Stimulated activated CD8-positive, alpha-beta memory T cell treated with anti-CD3 and anti-CD28 coated beads, Interleukin-2, amount 100 ng/mL, for 1 hour (primary cell): Measurements from ENCODE around the gene ZNF655.
A peak's percentile ranks its signal among the peaks of the same experiment; 100 is the strongest.
"Not testable (repeated sequence)": the region's sequence is repeated elsewhere in the genome, so short reads cannot be mapped to it uniquely, and the experiment has no call there.

Experiments used
- DNase-seq, 2 donors: peaks; one replicate each; pipeline ENCODE4 v3.0.0-alpha.2; 2020; ENCODE audit warnings: low read depth in 2 of 2

The ZNF655 gene, protein sequence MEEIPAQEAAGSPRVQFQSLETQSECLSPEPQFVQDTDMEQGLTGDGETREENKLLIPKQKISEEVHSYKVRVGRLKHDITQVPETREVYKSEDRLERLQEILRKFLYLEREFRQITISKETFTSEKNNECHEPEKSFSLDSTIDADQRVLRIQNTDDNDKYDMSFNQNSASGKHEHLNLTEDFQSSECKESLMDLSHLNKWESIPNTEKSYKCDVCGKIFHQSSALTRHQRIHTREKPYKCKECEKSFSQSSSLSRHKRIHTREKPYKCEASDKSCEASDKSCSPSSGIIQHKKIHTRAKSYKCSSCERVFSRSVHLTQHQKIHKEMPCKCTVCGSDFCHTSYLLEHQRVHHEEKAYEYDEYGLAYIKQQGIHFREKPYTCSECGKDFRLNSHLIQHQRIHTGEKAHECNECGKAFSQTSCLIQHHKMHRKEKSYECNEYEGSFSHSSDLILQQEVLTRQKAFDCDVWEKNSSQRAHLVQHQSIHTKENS

DNA sequence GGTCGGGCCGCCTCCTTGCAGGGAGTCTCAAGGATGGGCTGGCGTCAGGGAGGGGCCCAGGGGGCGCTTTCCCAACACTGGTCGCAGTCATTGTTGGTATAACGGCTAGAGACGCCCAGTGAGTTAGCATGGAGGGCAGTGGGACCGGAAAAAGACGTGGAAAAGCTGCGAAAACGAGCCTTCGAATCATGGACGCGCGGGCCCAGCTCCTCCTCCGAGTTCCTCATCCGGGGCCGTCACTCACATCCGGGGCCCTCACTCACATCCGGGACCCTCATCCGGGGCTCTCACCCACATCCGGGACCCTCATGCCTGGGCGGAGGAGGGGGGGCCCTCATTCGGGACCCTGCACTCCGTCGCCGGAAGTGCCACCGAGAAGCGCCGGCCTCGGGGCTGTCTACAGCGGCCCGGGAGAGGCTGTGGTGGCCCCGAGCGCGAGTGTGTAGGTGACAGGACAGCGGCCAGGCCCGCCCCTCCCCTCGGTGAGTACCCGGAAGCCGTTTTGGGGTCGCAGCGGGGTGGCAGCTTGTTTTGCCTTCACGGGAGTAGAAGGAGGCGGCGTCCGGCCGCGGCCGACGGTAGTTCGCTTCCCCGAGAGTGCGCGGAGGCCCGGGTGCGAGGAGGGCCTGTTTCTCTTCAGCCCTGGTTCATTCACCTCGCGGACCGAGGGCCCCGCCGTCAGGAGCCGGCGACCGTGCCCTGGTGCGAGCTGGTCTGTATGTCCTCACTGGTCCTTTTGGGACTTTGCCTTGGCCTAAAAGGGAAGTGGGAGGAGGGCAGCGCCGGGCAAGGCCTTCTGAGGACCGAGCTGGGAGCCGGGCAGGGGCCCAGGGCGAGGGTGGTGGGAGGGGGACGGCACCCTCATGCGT lies at the start of gene ZNF655:
ZNF655 (plus strand) TSS at position 337 of the 869 bp plus-strand sequence. CDS start 1,918 bp downstream, outside the sequence.
- DNase-seq: peak; percentile 83 to 89

DNA sequence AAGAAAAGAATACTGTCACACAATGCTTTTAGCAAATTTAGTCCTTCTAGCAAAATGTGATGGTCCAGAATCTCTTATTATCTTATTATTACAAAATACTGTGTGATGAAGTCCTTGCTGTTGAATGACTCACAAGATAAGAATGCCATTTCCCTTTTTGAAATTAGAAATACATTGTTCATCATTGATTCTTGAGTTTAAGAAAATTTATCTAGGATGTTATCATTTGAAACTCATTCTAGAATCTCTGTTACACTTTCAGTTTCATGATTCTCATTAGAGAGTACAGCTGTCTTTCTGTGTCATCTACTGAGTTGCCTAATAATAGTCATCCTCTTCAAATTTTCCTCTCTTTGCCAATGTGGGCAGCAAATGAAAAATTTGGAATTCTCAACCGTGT lies 44.4 kb upstream of the ZNF655 start:
- no peak for DNase-seq

DNA sequence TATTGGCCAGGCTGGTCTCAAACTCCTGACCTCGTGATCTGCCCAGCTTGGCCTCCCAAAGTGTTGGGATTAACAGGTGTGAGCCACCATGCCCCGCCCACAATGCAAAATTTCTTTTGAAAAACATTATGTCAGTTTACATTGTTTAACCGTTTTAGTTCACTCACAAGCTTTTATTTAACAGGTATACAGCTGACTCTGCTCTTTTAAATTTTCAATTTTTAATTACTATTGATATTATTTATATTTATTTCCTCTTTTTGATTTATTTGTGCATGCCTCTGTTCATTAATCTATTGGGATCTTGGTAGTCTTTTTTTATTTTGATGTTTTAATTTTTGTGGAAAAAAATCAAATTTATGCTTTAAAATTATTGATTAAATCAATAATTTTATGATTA lies 37.0 kb upstream of the ZNF655 start:
- no peak for DNase-seq

- DNase-seq: no peak
Observed at GRCh38 chr7:99525713-99526440, 32.6 kb upstream of the ZNF655 start.

- DNase-seq: no peak
Observed at GRCh38 chr7:99531354-99531765, 27.1 kb upstream of the ZNF655 start.

- DNase-seq: no peak
Observed at GRCh38 chr7:99535667-99536066, 22.8 kb upstream of the ZNF655 start.

- no peak for DNase-seq
Observed at GRCh38 chr7:99539213-99539811, 19.1 kb upstream of the ZNF655 start.

- no peak for DNase-seq
Observed at GRCh38 chr7:99540542-99540941, 17.9 kb upstream of the ZNF655 start.

- DNase-seq: no peak
Observed at GRCh38 chr7:99541212-99541611, 17.2 kb upstream of the ZNF655 start.

DNA sequence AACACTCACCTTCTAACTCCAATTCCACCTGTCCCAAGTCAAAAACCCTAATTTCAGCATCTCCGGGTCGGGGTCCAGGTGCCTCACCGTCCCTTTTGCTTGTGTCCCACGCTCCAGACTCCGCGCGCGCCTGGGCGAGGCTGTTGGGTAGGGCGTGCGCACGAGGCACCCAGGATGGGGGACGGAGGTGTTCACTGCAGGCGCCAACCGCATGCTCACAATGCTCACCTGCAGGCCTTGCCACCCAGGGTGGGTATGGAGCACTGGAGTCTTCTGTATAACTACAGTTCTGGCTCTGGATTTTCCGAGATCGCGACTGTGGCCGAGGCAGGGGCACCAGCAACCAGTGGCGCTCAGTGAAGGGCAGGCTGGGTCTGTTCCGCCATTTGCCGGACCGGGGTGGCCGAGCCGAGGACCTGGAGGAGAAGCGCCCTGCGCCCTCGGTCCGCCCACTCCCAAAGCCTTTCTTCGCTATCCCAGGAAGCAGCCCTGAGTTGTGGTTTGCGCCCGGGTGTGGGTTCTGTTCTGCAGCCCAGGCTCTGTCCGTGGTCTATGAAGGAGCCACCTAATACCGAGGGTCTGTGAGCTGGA lies 15.3 kb upstream of the ZNF655 start:
- no peak for DNase-seq

- no peak for DNase-seq
Observed at GRCh38 chr7:99543916-99544315, 14.5 kb upstream of the ZNF655 start.

- DNase-seq: not testable (repeated sequence)
Observed at GRCh38 chr7:99545308-99545707, 13.1 kb upstream of the ZNF655 start.

DNA sequence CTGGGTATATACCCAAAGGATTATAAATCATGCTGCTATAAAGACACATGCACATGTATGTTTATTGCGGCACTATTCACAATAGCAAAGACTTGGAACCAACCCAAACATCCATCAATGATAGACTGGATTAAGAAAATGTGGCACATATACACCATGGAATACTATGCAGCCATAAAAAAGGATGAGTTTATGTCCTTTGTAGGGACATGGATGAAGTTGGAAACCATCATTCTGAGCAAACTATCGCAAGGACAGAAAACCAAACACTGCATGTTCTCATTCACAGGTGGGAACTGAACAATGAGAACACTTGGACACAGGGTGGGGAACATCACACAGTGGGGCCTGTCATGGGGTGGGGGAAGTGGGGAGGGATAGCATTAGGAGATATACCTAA lies 8.9 kb upstream of the ZNF655 start:
- not testable (repeated sequence) for DNase-seq

- no peak for DNase-seq
Observed at GRCh38 chr7:99551334-99551733, 7.1 kb upstream of the ZNF655 start.

DNA sequence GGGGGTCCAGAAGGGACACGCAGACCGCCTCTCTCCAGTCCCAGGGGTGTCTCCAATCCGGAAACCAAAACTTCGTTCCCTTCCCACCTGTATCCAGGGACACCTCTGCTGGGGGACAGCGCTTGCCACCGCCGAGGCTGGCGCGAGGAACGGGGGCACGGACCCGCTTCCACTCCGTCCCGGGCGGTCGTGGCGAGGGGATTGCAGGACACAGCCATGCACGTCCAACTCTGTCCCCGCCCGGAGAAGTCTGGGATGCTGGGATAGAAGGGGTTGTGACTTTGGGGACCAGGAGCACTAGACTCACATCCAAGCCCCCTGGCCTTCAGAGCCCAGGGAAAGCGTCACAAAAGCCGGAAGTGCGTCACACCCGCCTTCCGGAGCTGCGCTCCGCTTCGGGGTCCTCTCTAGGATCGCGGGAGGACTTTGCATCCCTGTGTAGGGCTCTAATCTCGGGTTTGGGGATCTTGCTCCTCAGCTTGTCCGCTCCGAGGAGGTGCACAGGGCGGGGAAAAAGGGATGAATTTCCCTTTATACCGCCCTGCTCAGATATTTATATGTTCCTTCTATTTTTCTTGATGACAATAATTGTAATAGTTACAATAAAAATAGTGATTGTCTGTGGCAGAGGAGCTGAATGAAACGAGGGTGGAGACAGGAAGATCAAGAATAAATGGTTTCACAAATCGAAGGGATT lies 6.5 kb upstream of the ZNF655 start, which contains the start of gene FAM200A:
FAM200A (minus strand) TSS at position 348 of the 697 bp plus-strand sequence. CDS start 3,707 bp downstream, outside the sequence.
- DNase-seq: peak; percentile 71 to 75

DNA sequence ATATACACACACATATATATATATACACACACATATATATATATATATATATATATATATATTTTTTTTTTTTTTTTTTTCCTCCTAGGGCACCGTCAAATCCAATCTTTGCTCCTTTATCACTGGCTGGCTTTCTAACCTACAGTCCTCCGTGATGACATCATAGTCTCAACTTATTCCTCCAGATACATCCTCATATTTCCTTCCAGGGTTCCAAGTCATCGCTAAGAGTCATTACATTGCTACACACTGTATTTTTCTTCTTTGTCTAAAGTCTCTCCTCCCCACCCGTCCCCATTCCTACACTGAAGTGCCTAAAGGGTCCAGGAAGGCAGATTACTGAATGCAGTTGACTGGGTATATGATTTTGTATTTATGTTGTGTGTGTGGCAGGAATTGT lies 5.4 kb upstream of the ZNF655 start:
- no peak for DNase-seq

DNA sequence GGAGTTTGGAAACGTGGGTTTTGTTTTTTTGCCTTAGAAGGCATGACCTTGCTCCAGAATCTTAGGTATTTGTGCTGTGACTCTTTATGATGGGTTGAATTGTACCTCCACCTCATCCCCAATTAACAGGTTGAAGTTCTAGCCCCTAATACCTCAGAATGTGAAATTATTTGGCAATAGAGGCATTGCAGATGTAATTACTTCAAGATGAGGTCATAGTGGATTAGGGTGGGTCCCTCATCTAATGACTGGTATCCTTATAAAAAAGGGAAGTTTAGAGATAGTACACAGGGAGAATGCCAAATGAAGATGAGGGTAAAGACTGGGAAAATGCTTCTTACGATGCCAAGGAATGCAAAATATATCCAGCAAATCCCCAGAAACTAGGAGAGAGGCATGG lies 3.5 kb upstream of the ZNF655 start:
- no peak for DNase-seq

- no peak for DNase-seq
Observed at GRCh38 chr7:99557196-99557607, 1.2 kb upstream of the ZNF655 start.

- DNase-seq: no peak
Observed at GRCh38 chr7:99557940-99558305, 519 bp upstream of the ZNF655 start.

GRCh38 chr7:99559175-99559915 lies 903 bp downstream of the ZNF655 start:
- no peak for DNase-seq
